COLO829 (cell line): ENCODE measurements around the gene NLK.
"Not testable (repeated sequence)": the region's sequence is repeated elsewhere in the genome, so short reads cannot be mapped to it uniquely, and the experiment has no call there.

ENCODE experiments used
- DNase-seq: peaks from one replicate; pipeline ENCODE4 v3.0.0; 2012; ENCODE audit warnings: low spot score

Gene NLK

DNA sequence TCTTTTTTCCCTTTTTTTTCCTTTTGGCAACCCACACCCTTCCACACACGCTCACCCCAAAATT lies at the start of gene NLK:
NLK (plus strand) TSS at position 21 of the 64 bp plus-strand sequence. CDS start 197 bp downstream, outside the sequence.
- no peak for DNase-seq

GRCh38 chr17:27993161-27993695 lies 49.2 kb upstream of the NLK start:
- DNase-seq = no peak

DNA sequence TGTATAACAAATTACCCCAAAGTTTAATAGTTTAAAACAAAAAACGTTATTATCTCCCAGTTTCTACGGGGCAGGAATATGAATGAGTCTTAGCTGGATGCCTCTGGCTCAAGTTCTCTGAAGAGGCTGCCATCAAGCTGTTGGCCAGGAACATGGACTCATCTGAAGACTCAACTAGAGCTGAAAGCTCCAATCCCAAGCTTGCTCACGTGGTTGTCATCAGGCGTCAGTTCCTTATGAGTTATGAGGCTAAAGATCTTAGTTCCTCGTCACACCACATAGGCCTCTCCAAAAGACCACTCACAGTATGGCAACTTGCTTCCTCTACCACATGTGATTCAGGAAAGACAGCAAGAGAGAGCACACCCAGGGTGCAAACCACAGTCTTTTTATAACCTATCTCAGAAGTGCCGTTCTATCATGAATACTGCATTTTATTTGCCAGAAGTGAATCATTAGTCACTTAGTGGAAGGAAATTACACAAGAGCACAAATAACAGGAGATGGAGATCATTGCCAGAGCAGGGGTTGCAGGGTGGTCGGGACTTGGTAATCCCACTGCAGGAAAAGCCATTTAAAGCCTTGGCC lies 48.7 kb upstream of the NLK start:
- no peak for DNase-seq

DNA sequence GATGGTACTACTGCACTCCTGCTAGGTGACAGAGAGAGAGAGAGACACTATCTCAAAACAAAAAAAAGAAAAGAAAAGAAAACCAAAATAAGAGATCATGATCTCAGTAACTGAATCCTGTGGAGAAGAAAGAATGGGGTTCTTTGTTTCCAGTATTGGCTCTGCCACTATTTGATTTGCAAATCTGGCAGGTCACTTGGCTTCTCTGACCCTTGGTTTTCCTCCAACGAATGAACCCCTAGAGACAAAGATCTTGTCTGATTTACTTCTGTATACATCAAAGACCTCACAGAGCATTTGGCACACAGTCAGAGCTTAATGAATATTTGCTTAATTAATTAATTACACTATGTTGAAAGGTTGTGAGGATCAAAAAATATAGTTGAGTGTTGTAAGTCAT lies 47.9 kb upstream of the NLK start:
- DNase-seq = no peak

- no peak for DNase-seq
Observed at GRCh38 chr17:27995554-27995953, 46.9 kb upstream of the NLK start.

DNA sequence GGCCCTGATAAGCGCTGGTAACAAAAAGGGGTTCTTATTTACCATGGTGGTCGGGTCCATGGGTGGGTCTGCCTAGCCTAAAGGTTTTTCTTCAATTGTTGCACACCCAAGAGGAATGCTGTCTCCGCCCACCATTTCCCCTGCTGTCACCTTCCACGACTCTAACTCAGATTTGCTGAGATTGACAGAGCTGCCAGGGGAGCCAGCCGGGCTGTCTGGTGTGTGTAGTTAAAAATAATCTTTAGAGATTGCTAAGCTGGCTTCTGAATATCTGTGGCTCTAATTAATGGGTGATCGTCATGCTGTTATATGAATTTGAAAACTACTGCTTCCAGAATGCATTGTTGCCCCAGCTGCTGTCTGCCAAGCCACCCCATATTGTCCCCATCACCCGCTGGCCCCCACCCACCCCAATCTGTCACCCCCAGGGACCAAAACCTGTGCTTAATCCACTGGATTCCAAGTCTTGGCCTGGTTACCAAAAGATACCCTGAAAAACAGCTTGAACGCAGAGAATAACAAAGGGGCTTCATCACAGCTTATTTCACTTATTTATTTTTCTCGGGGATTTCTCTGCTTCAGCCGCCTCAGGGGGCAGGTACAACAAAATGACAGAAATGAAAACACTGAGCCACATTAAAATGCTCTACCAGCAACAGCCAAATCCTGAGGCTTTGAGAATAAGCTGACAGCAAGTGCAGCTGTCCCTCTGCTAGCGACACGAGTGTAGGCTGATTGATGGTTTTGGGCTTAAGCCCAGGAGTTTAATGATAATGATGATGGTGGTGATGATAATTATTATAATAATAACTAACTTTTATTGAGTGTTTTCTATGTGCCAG lies 46.1 kb upstream of the NLK start:
- no peak for DNase-seq

GRCh38 chr17:27997044-27997401 lies 45.5 kb upstream of the NLK start:
- DNase-seq = no peak

- no peak for DNase-seq
Observed at GRCh38 chr17:27997522-27997921, 45.0 kb upstream of the NLK start.

GRCh38 chr17:28001149-28001548 lies 41.3 kb upstream of the NLK start:
- no peak for DNase-seq

- no peak for DNase-seq
Observed at GRCh38 chr17:28004344-28004743, 38.1 kb upstream of the NLK start.

- not testable (repeated sequence) for DNase-seq
Observed at GRCh38 chr17:28007925-28008324, 34.6 kb upstream of the NLK start.

DNA sequence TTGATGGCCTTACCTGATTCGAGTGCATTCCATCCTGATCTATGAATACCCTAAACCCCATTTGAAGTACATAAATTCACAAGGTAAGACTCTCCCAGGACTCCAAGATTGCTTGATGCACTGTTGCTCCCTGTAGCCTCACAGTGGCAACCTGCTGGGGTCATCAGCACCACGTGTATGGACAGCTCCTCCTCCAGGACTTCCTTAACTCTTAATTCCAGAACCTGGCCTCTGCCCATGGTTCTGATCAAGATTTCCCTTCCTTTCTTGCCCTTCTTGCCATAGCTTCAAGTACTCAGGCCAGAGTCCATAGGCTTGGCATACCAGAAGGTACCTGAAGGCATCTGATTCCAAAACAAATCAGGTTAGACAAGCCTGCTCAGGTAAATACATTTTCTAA lies 34.0 kb upstream of the NLK start:
- peak; percentile 45 for DNase-seq

GRCh38 chr17:28010406-28010805 lies 32.1 kb upstream of the NLK start:
- no peak for DNase-seq

DNA sequence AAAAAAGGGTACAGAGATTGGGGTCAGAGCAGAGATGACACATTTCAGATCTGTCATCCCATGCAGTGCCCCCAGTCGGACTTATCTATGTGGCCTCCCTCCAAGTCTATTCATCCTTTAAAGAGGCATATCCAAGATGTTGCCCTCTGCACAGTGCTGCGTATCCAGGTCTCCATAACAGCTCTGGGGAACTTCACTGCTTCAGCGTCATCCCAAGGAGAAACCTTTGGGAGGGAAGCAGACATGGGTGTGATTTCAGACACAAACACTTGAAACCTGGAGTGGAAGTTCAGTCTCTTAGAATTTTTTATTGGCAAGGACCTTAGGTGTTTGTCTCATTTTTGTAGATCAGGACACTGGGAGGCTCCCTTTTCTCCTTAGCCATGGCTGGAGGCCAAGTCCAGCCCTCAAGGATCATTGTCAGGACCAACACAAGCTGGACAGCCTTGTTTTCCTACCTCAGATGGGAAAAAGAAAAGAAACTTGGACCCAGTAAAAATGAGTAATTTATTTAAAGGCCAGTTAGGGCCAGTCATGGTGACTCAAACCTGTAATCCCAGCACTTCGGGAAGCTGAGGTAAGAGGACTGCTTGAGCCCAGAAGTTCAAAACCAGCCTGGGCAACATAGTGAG lies 23.9 kb upstream of the NLK start:
- DNase-seq = no peak

DNA sequence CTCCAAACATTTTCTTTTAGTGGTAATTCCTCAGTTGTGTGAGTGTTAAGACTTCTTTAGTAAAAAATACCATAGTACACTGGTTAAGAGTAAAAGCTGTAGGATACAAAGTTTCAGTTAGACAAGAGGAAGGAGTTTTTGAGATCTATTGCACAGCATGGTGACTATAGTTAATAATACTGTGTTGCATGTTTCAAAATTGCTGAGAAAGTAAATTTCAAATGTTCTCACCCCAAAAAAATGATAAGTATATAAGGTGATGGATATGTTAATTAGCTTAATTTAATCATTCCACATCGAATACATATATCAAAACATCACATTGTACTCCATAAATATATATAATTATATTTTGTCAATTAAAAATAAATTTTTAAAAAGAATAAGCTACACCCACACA lies 22.0 kb upstream of the NLK start:
- no peak for DNase-seq

- no peak for DNase-seq
Observed at GRCh38 chr17:28029044-28029443, 13.4 kb upstream of the NLK start.

GRCh38 chr17:28030386-28030785 lies 12.1 kb upstream of the NLK start:
- DNase-seq = no peak

- no peak for DNase-seq
Observed at GRCh38 chr17:28031174-28031573, 11.3 kb upstream of the NLK start.

GRCh38 chr17:28033972-28034714 lies 8.3 kb upstream of the NLK start:
- DNase-seq = peak; percentile 67

GRCh38 chr17:28035452-28035851 lies 7.0 kb upstream of the NLK start:
- DNase-seq = not testable (repeated sequence)

- DNase-seq = not testable (repeated sequence)
Observed at GRCh38 chr17:28035884-28036283, 6.6 kb upstream of the NLK start.

DNA sequence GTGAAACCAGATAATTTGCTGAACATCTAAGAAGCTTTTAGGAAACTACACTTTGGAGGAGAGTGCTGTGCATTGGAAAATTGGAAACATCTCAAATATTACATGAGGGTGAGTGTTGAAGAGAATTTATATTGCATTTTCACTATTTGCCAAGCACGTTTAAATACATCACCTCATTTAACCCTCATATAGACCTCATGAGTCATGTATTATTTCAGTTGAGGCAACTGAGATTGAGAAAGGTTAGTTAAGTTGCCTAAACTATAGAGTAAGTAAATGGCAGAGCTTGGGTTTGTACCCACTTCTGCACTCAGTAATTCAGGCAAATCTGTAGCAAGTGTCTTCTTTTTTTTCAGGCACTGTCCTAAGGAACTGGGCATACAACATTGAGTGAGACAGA lies 3.7 kb upstream of the NLK start:
- DNase-seq = no peak

DNA sequence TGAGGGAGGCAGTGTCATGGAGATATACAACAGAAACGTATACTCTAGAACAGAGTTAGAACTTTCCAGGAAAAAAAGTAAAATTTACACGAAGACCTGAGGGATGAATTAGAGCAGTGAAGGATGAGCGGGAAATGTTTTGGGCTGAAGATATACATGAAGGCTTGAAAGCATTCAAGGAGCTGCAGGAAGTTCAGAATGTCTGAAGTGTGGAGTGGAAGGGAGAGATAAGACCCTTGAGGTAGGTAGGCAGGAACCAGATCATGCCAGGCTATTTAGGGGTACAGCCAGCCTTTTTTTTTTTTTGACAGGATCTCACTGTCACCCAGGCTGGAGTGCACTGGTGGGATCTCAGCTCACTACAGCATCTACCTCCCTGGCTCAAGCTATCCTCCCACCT lies 3.2 kb upstream of the NLK start:
- no peak for DNase-seq
